Sigmoid colon (tissue), 4 donors: ENCODE measurements around the gene GTF2H1.

Source experiments
- EP300 ChIP-seq, 4 donors: sonication (generic); formaldehyde crosslinking; IDR thresholded peaks; one replicate each; pipeline ENCODE4 v1.6.1; 2017; ENCODE audit warnings: antibody characterized with exemption in 4 of 4
- TF ChIP-seq, protein P1 (sequence below), 4 experiments: fragments of 450-650 bp in 3 of 4; fragments of 200-600 bp in 1 of 4; IDR thresholded peaks; one replicate each; pipeline ENCODE4 v1.5.1; 2016 to 2019; ENCODE audit warnings: antibody characterized with exemption in 4 of 4, mild to moderate bottlenecking in 3 of 4, moderate library complexity in 2 of 4

DNA sequence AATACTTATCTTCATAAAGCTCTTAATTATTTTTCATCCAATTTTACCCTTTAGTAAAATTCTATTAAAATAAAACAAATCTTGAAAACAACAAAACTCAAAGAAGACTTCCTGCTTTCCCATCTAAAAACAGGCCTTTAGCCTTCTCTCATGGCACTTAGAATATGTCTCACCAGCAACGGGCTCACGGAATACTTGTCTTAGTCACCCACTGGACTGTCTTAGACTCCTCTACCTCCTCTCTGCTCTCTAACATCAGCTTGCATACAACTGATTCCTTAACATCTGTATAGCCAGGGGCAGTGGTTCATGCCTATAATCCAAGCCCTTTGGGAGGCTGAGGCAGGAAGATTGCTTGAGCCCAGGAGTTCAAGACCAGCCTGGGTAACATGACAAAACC lies 14.1 kb upstream of the GTF2H1 start:
- TF ChIP-seq, protein P1, sequence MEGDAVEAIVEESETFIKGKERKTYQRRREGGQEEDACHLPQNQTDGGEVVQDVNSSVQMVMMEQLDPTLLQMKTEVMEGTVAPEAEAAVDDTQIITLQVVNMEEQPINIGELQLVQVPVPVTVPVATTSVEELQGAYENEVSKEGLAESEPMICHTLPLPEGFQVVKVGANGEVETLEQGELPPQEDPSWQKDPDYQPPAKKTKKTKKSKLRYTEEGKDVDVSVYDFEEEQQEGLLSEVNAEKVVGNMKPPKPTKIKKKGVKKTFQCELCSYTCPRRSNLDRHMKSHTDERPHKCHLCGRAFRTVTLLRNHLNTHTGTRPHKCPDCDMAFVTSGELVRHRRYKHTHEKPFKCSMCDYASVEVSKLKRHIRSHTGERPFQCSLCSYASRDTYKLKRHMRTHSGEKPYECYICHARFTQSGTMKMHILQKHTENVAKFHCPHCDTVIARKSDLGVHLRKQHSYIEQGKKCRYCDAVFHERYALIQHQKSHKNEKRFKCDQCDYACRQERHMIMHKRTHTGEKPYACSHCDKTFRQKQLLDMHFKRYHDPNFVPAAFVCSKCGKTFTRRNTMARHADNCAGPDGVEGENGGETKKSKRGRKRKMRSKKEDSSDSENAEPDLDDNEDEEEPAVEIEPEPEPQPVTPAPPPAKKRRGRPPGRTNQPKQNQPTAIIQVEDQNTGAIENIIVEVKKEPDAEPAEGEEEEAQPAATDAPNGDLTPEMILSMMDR (IDR thresholded peaks at IDR 0.05), result no peak
- TF ChIP-seq EP300 (IDR thresholded peaks at IDR 0.05), result no peak
